HG02852 (cell line): Measurements from ENCODE around the gene EMC7.
"Not testable (repeated sequence)": the region's sequence is repeated elsewhere in the genome, so short reads cannot be mapped to it uniquely, and the experiment has no call there.

Experiments
- ATAC-seq: cut with Tn5 transposase; IDR thresholded peaks from one replicate; pipeline ENCODE4 v1.9.1; 2021; ENCODE audit warnings: mild to moderate bottlenecking, moderate library complexity; ENCODE audit not compliant: unreplicated experiment

Gene EMC7

GRCh38 chr15:34099914-34100313 is 1.7 kb downstream of the EMC7 start:
- no peak for ATAC-seq

GRCh38 chr15:34085746-34086145 is 15.9 kb downstream of the EMC7 start:
- ATAC-seq, result no peak

GRCh38 chr15:34084086-34084485 is 17.6 kb downstream of the EMC7 start:
- ATAC-seq, result no peak

- ATAC-seq, result no peak
These were observed 21.8 kb downstream of the EMC7 start for GRCh38 chr15:34079904-34080303.

GRCh38 chr15:34078900-34079299 is 22.8 kb downstream of the EMC7 start:
- ATAC-seq, result no peak

GRCh38 chr15:34076785-34077184 is 24.9 kb downstream of the EMC7 start:
- no peak for ATAC-seq

- ATAC-seq, result no peak
These were observed 31.7 kb downstream of the EMC7 start for GRCh38 chr15:34070003-34070402.

- ATAC-seq, result no peak
These were observed 35.7 kb downstream of the EMC7 start for GRCh38 chr15:34065941-34066340.

GRCh38 chr15:34065261-34065660 is 36.4 kb downstream of the EMC7 start:
- no peak for ATAC-seq

- no peak for ATAC-seq
These were observed 37.2 kb downstream of the EMC7 start for GRCh38 chr15:34064438-34064837.

- ATAC-seq, result no peak
These were observed 41.7 kb downstream of the EMC7 start for GRCh38 chr15:34059946-34060345.

- no peak for ATAC-seq
These were observed 42.2 kb downstream of the EMC7 start for GRCh38 chr15:34059476-34059875.

GRCh38 chr15:34056911-34057310 is 44.8 kb downstream of the EMC7 start:
- no peak for ATAC-seq

GRCh38 chr15:34055868-34056595 is 45.6 kb downstream of the EMC7 start:
- ATAC-seq, result no peak

GRCh38 chr15:34054081-34054707 is 47.5 kb downstream of the EMC7 start:
- ATAC-seq, result no peak

GRCh38 chr15:34050385-34050784 is 51.3 kb downstream of the EMC7 start:
- not testable (repeated sequence) for ATAC-seq

GRCh38 chr15:34049112-34049511 is 52.5 kb downstream of the EMC7 start:
- ATAC-seq, result no peak

- ATAC-seq, result no peak
These were observed 53.5 kb downstream of the EMC7 start for GRCh38 chr15:34047893-34048775.

GRCh38 chr15:34046471-34047145 is 55.1 kb downstream of the EMC7 start:
- no peak for ATAC-seq

GRCh38 chr15:34043813-34044212 is 57.8 kb downstream of the EMC7 start:
- no peak for ATAC-seq

- ATAC-seq, result no peak
These were observed 58.3 kb downstream of the EMC7 start for GRCh38 chr15:34043391-34043790.
